HG03469 (cell line): ENCODE data around the gene ZNF652.

ENCODE experiments used
- ATAC-seq: cut with Tn5 transposase; IDR thresholded peaks from one replicate; pipeline ENCODE4 v1.9.1; 2021; ENCODE audit warnings: mild to moderate bottlenecking, moderate library complexity, moderate number of reproducible peaks; ENCODE audit not compliant: unreplicated experiment

ZNF652 gene

GRCh38 chr17:49360796-49361128 lies 1.3 kb downstream of the ZNF652 start:
- ATAC-seq: no peak

GRCh38 chr17:49359990-49360795 lies 1.9 kb downstream of the ZNF652 start:
- no peak for ATAC-seq

- ATAC-seq: no peak
These were observed 3.3 kb downstream of the ZNF652 start for GRCh38 chr17:49358641-49359247.

DNA sequence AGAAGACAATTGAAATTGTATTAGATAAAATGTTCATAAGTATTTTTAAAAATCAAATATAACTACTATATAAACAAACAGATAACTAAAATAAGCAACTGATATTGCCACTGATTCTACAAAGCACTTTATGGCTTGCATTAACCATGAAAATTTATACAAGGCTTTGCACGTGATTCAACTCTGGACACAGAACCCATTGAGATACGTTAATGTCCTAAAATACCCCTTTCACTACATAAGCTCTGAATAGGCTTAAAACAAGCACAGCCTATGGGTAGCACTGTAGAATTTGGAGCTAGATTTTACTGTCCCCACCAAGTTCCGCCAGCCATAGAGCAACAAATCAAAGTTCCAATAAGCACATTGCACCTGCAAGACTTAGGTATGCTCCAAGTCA lies 4.5 kb downstream of the ZNF652 start:
- no peak for ATAC-seq

DNA sequence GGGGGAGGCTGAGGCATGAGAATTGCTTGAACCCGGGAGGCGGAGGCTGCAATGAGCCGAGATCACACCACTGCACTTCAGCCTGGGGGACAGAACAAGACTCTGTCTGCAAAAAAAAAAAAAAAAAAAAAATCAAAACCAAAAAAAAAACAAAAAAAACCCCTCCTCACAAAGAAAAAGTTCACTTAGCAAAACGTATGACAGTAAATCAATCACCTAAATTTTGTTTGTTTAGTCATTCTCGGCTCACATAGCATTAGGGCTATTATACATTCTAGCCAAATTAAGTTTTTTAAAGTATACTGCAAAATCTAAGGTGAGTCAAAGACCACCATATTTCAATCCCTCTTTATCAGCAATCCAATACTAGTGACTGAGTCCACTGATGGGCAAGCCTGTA lies 5.7 kb downstream of the ZNF652 start:
- no peak for ATAC-seq

- ATAC-seq: no peak
These were observed 8.4 kb downstream of the ZNF652 start for GRCh38 chr17:49353607-49354006.

DNA sequence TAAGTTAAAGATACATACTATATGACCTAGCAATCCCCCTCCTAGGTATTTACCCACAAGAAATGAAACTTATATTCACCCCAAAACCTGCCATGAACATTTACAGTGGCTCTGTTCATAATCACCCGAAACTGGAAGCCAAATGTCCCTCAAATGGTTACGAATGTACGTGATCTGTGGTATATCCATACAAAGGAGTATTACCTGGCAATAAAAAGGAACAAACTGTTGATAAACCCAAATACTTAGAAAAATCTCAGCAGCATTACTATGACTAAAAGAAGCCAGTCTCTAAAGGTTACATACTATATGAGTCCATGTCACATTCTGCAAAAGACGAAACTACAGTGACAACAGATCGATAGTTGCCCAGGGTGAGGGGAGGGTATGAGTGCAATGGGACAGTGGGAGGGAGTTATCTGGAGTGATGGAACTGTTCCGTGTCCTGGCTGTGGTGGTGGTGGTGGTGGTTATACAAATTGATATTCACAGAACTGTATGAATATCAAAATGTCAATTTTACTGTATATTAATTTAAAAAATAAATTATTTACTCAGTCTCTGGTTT lies 9.4 kb downstream of the ZNF652 start:
- ATAC-seq: no peak

DNA sequence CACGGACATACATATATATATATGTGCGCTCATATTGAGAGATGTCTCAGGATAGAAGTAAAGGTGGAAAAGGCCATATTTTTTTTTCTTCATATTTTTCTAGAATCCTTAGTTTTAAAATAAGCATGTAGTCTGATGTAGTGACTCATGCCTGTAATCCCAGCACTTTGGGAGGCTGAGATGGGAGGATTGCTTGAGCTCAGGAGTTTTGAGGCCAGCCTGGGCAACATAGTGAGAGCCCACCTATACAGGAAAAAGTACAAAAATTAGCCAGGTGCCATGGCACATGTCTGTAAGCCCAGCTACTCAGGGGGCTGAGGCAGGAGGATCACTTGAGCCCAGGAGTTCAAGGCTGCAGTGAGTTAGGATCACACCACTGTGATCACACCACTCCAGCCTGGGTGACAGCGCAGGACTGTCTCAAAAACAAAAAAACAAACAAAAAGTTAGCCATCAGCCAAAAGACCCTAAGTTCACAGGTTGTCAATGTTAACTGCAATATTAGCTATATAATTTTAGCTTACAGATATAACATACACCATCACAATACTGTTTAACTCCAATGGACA lies 10.4 kb downstream of the ZNF652 start:
- no peak for ATAC-seq

DNA sequence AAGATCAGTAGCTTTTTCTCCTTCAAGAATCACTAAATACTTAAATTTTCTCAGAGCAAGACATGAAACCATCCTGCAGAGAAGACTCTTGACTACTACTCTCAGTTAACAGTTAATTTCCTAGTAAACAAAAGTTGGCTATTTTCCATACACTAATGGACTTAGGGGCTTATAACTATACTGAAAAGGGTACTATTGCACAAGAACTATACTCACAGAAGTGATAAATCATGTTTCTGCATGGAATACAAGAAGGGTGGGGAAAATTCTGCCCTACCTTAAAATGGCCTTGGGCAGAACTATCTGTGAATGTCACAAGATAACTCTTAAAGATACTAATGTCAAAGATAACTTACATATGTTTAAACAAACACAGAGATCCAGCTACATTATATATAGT lies 12.5 kb downstream of the ZNF652 start:
- no peak for ATAC-seq

DNA sequence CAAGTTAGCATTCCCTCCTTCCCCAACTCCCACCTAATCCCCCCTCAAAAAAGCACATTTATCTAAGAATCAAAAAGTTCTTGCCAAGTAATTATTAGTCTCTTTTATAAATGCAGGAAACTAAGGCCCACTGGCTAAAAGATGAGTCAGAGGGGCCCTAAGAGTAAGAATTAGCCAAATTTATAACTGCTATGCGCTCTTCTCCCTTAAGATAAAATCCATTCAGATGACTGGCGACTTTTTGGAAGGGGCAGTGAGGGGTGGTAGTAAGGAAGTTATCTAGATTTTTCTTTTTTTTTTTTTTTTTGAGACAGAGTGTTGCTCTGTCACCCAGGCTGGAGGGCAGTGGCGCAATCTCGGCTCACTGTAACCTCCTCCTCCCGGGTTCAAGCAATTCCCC lies 17.1 kb downstream of the ZNF652 start:
- no peak for ATAC-seq

DNA sequence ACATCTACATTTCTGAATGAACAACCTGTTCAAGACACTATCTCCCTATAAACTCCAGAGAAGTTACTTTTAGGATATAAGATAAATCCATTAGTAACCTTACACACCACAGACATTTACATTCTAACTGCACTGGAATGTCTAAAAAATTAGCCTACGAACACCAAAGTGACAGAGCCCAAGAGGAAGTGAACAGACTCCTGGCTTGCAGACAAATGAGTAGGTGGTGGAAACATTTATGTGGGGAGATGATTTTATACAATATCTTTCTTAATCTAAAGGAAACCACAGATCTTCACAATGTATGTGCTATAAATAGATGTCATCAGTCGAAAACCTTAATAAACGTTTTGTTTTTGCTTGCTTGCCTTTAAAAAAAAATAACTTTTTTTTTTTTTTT lies 18.8 kb downstream of the ZNF652 start:
- ATAC-seq: no peak

- no peak for ATAC-seq
These were observed 19.5 kb downstream of the ZNF652 start for GRCh38 chr17:49342575-49342936.

DNA sequence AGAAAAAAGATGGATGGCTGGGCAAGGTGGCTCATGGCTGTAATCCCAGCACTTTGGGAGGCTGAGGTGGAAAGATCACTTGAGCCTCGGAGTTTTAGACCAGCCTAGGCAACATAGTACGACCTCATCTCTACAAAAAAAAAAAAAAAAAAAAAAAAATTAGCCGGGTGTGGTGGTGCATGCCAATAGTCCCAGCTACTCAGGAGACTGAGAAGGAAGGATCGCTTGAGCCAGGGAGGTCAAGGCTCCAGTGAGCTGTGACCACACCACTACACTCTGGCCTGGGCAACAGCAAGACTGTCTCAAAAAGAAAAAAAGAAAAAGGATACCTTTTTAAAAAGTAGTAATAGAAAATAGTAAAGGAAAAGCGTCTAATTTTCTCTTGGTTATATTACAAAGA lies 20.7 kb downstream of the ZNF652 start:
- ATAC-seq: no peak

DNA sequence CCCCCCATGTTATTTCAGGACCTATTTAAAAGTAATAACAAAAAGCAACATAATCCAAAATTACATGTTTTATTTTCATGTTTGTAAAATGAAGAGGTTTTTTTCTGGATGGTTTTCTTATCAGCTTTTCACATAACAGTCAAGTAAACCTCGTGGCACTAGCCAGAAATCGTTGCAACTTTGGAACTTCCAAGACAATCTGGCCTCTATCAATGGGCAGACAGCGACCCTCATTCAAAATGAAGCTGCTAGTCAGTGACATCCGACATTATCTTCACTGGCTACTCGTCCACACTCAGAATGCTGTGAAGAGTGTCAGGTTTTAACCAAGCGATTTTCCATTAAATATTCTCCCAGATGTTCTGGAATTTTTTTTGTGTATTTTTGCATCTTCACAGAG lies 22.7 kb downstream of the ZNF652 start:
- ATAC-seq: no peak

DNA sequence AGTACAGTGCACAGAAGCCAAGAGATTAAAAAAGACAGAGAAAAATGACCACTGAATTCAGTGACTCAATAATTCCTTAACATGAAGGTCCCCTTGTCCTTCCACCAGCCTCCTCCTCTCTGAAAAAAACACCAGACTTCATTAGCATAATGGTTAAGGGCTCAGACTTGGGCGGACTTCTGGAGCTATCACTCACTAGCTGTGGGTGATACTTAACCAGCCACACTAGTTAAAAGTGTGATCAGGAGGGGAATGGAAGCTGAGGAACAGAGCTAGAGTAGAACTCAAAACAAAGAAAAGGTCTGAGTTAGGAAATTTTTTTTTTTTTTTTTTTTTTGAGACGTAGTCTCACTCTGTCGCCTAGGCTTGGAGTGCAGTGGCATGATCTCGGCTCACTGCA lies 23.2 kb downstream of the ZNF652 start:
- ATAC-seq: no peak

- ATAC-seq: no peak
These were observed 24.2 kb downstream of the ZNF652 start for GRCh38 chr17:49337884-49338283.

DNA sequence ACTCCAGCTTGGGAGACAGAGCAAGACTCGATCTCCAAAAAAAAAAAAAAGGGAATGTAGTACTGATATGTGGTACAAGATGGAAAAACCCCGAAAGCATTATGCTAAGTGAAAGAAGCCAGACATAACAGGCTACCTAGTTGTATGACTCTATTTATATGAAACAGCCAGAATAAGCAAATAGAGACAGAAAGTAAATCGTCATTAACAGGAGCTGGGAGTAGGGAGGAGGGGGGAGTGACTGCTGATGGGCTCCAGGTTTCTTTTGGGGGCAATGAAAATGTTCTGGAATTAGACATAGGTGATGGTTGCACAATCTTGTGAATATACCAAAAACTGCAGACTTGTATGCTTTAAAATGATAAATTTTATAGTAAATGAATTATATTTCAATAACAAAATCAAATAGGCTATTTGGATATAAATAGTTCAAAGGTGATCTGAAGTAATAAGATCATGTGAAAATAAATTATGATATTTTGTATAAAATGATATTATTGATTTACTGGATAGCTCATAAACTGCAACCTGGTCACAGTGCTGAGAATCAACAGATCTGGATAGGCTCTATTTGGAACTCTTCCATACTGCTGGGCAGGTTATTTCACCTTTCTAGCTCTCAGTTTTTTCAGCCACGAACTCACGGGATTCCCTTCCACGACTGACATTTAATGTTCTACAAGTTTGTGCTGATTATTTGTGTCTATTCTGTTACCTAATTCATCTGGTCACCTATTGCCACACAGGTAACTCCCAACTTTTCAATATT lies 27.1 kb downstream of the ZNF652 start:
- ATAC-seq: no peak

GRCh38 chr17:49333804-49334203 lies 28.2 kb downstream of the ZNF652 start:
- no peak for ATAC-seq

DNA sequence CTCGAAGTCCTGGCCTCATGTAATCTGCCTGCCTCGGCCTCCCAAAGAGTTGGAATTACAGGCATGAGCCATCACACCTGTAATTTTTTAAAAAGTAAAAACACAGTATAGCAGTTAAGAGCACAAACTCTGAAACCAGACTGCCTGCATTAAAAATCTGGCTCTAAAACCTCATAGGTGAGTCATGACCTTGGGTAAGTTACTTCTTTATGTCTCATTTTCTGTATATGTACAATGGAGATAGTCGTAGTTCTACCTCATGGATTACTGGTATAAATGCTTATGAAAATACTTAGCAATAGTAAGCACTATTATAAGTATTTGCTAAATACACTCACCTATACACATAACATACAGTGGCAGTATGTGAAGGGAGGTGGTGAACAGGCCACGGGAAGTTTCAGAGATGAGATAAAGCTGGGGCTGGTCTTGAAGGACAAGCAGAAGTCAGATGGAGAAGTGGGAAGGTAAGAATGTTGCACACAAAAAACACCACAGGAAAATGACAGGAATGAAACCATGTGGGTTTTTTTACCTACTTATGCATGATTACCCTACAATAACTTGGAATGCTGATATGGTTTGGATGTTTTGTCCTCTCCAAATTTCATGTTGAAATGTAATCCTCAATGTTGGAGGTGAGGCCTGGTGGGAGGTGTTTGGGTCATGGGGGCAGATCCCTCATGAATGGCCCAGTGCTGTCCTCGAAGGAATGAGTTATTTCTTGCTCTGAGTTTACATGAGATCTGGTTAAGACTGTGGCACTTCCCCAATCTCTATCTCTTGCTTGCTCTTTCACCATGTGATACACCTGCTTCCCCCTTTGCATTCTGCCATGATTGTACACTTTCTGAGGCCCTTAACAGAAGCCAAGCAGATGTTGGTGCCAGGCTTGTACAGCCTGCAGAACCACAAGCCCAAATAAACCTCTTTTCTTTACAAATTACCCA lies 33.9 kb downstream of the ZNF652 start:
- ATAC-seq: no peak

DNA sequence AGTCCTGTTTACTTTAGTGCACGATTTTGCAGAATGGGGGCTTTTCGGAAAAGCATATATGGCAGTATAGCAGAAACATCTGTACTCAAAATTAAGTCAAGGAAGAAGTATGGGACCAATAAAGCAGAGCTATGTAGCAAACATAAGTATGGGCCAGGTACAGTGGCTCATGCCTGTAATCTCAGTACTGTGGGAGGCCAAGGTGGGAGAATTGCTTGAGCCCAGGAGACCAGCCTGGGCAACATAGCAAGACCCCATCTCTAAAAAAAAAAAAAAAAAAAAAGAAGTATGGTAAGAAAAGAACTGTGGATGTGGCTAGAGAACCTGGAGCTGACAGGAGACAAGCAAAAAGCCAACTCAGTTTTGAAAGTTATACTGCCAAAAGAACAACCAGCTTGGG lies 36.1 kb downstream of the ZNF652 start:
- ATAC-seq: no peak
